HepG2 (cell line): ENCODE results near the gene STK17A. TPM values are rescaled to one million over a fixed set of nuclear protein-coding genes. Genes with fewer than 3 reads are reported as not detected.

Experiments used
- ATAC-seq: fragments of 200-7000 bp; cut with Tn5 transposase; 3 replicates; pipeline ENCODE4 v1.9.1; 2020; ENCODE audit warnings: mild to moderate bottlenecking, moderate library complexity
- BruUV-seq: library from RNA; stranded (reverse); fragments of 400-500 nt; replicated peaks from 2 replicates; lab custom pipeline; 2021; lab: Mats Ljungman, UMichigan
- CTCF ChIA-PET: fragments of 300-600 bp; formaldehyde crosslinking; extraction: SDS; loops from one replicate; lab custom pipeline; 2021; ENCODE audit warnings: low total read pairs, inconsistent platforms, low intra/inter-chr PET ratio; lab: Yijun Ruan, JAX
- POLR2A ChIA-PET: fragments of 350-600 bp; sonication (Branson Sonifier 250); formaldehyde crosslinking; loops from one replicate; lab custom pipeline; 2020; ENCODE audit warnings: antibody characterized with exemption, inconsistent platforms; lab: Yijun Ruan, JAX
- DNase-seq: peaks from one replicate; pipeline ENCODE4 v3.0.0-alpha.2; 2015; ENCODE audit warnings: low spot score
- FAIRE-seq: peaks from 3 replicates; lab custom pipeline; 2011; peaks lifted over from hg19 to GRCh38; lab: Jason Lieb, UNC
- H2AFZ ChIP-seq: one replicate; pipeline ENCODE4 v1.6.1; 2011; ENCODE audit warnings: low read length, inconsistent platforms
- H3K27ac ChIP-seq: fragments of 300-600 bp; 3 replicates; pipeline ENCODE4 v1.8.0; 2011; ENCODE audit warnings: mixed run types, mild to moderate bottlenecking, mixed read lengths, low read length, inconsistent platforms; ENCODE audit not compliant: insufficient read depth; ENCODE audit errors: extremely low read length
- H3K27me3 ChIP-seq, 2 experiments: fragments of 200-600 bp in 1 of 2; 2 replicates in 1 of 2; 3 replicates in 1 of 2; pipeline versions ENCODE4 v1.6.0 to v1.8.0; 2011; ENCODE audit warnings: low read length in 2 of 2, mild to moderate bottlenecking in 2 of 2, moderate library complexity in 2 of 2, inconsistent platforms in 1 of 2; ENCODE audit not compliant: insufficient read depth in 2 of 2, control insufficient read depth in 1 of 2
- H3K36me3 ChIP-seq, 2 experiments: fragments of 200-600 bp in 1 of 2; replicated peaks in 1 of 2; 2 replicates in 1 of 2; 3 replicates in 1 of 2; pipeline versions ENCODE4 v1.5.1 to v1.8.0; 2011; ENCODE audit warnings: low read length in 2 of 2, inconsistent platforms in 1 of 2; ENCODE audit not compliant: insufficient read depth in 2 of 2, control insufficient read depth in 1 of 2
- H3K4me1 ChIP-seq: 2 replicates; pipeline ENCODE4 v1.5.1; 2012; ENCODE audit warnings: low read length, inconsistent platforms; ENCODE audit not compliant: insufficient read depth
- H3K4me2 ChIP-seq: 2 replicates; pipeline ENCODE4 v1.6.0; 2011; ENCODE audit warnings: low read depth, low read length, inconsistent platforms
- H3K4me3 ChIP-seq, 3 experiments: fragments of 200-600 bp in 1 of 3; sonication (generic), shearing (Covaris generic) in 1 of 3; replicated peaks in 1 of 3; 2 replicates each; pipeline ENCODE4 v1.5.1; 2011 to 2016; ENCODE audit warnings: low read length in 3 of 3, inconsistent platforms in 2 of 3, low read depth in 2 of 3, mild to moderate bottlenecking in 2 of 3, control low read depth in 1 of 3, mixed read lengths in 1 of 3; ENCODE audit not compliant: insufficient read depth in 1 of 3
- H3K79me2 ChIP-seq: one replicate; pipeline ENCODE4 v1.6.1; 2011; ENCODE audit warnings: low read length, inconsistent platforms; ENCODE audit not compliant: insufficient read depth
- H3K9ac ChIP-seq: 2 replicates; pipeline ENCODE4 v1.6.0; 2011; ENCODE audit warnings: mild to moderate bottlenecking, low read depth, low read length, inconsistent platforms; ENCODE audit not compliant: insufficient read depth
- H3K9me3 ChIP-seq: 2 replicates; pipeline ENCODE4 v1.5.1; 2012; ENCODE audit warnings: mild to moderate bottlenecking, low read length
- H4K20me1 ChIP-seq: 2 replicates; pipeline ENCODE4 v1.6.0; 2011; ENCODE audit warnings: inconsistent platforms, mild to moderate bottlenecking, low read length, moderate library complexity; ENCODE audit not compliant: insufficient read depth
- CAMTA2 ChIP-seq: sonication (generic); formaldehyde crosslinking; IDR thresholded peaks from 2 replicates; pipeline ENCODE4 v1.4.0; 2020; ENCODE audit warnings: mild to moderate bottlenecking, missing genetic modification reagents, borderline replicate concordance
- CHD2 ChIP-seq: IDR thresholded peaks from 2 replicates; pipeline ENCODE4 v1.6.1; 2011; ENCODE audit warnings: low read depth, low read length, improper control_type of control experiment
- ZKSCAN1 ChIP-seq: fragments of 150-350 bp; IDR thresholded peaks from 2 replicates; pipeline ENCODE4 v1.6.1; 2014; ENCODE audit warnings: low read length
- ZNF230 ChIP-seq: sonication (generic); formaldehyde crosslinking; IDR thresholded peaks from 2 replicates; pipeline ENCODE4 v1.4.0; 2020; ENCODE audit warnings: mild to moderate bottlenecking, missing genetic modification reagents
- ZNF251 ChIP-seq: sonication (generic); formaldehyde crosslinking; IDR thresholded peaks from 2 replicates; pipeline ENCODE4 v1.9.0; 2021; ENCODE audit warnings: mild to moderate bottlenecking, missing genetic modification reagents
- ZNF446 ChIP-seq: sonication (generic); formaldehyde crosslinking; IDR thresholded peaks from 2 replicates; pipeline ENCODE4 v1.5.0; 2020; ENCODE audit warnings: mild to moderate bottlenecking, missing genetic modification reagents
- ZNF607 ChIP-seq: sonication (generic); formaldehyde crosslinking; IDR thresholded peaks from 2 replicates; pipeline ENCODE4 v1.5.1; 2020; ENCODE audit warnings: missing genetic modification reagents, mild to moderate bottlenecking, borderline replicate concordance
- WGBS: methylation state at CpG from one replicate; pipeline ENCODE4 v1.1.6; 2017; ENCODE audit warnings: low lambda C conversion rate; 5-methylcytosine and 5-hydroxymethylcytosine counted together
- in situ Hi-C: cut with HindIII; loops from 2 replicates; pipeline ENCODE4 v1.10.0; 2017; ENCODE audit warnings: low pct_unique_long_range_greater_than_20kb; ENCODE audit not compliant: extremely low pct_ligation_motif_present
- intact Hi-C: fragments of 100-400 bp; cut with micrococcal nuclease; formaldehyde crosslinking; loops from one replicate; pipeline ENCODE4 v1.10.0; 2022; ENCODE audit not compliant: unreplicated experiment
- polyA plus RNA-seq, 8 experiments: library from polyadenylated mRNA; depleted of rRNA in 3 of 8; stranded (reverse) in 7 of 8; unstranded in 1 of 8; fragments of >200 nt; fragmentation: Illumina TruSeq in 4 of 8; extraction: Trizol in 4 of 8; gene quantifications; 2 replicates each; pipeline versions ENCODE4 v1.2.1 to v1.2.3, GENCODE V29; 2011 to 2016; ENCODE audit warnings: low read depth in 4 of 8, missing spikeins in 1 of 8, mixed read lengths in 1 of 8; ENCODE audit not compliant: insufficient read depth in 1 of 8
- total RNA-seq, 5 experiments: library from RNA; depleted of rRNA; stranded (reverse); fragments of >200 nt; fragmentation: Illumina TruSeq; extraction: Trizol; gene quantifications; 2 replicates each; pipeline ENCODE4 v1.2.3, GENCODE V29; 2016; ENCODE audit warnings: low read depth in 1 of 5
- TF ChIP-seq, protein P1 (sequence below): IDR thresholded peaks from 2 replicates; pipeline ENCODE4 v1.6.1; 2016; ENCODE audit warnings: low read depth, missing genetic modification reagents, missing compliant biosample characterization

STK17A gene
- total and polyA plus RNA-seq, 2 of the 13 experiments (the other 11 are each of a cell fraction or from before 2014, with no cell fraction given), result 18.6 to 24.3 TPM

DNA sequence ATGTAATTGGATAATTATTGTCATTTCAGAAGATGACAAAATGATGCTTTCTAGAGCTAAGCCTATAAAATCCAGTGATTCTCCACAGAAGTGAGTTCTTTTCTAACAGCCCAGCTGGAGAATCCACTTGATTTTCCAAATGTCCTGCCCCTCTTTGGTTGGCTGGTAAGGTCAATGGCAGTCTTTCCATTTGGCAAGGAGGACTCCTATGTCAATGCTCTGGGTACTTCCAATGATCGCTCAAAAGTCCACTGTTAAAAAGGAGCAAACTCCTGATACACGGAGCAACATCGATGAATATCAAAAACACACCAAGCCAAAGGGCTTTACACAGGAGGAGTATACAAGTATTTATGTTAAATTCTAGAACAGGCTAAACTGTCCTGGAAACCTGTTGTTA lies 57.8 kb downstream of the STK17A start:
- H3K9ac ChIP-seq, result peak overlapping the region; percentile 68
- intact Hi-C loops, result loop anchor here (2.0 to 5.0 kb wide), 3 partner anchors 18 to 62 kb away; partner anchors contain the start of gene STK17A
- TF ChIP-seq, protein P1, sequence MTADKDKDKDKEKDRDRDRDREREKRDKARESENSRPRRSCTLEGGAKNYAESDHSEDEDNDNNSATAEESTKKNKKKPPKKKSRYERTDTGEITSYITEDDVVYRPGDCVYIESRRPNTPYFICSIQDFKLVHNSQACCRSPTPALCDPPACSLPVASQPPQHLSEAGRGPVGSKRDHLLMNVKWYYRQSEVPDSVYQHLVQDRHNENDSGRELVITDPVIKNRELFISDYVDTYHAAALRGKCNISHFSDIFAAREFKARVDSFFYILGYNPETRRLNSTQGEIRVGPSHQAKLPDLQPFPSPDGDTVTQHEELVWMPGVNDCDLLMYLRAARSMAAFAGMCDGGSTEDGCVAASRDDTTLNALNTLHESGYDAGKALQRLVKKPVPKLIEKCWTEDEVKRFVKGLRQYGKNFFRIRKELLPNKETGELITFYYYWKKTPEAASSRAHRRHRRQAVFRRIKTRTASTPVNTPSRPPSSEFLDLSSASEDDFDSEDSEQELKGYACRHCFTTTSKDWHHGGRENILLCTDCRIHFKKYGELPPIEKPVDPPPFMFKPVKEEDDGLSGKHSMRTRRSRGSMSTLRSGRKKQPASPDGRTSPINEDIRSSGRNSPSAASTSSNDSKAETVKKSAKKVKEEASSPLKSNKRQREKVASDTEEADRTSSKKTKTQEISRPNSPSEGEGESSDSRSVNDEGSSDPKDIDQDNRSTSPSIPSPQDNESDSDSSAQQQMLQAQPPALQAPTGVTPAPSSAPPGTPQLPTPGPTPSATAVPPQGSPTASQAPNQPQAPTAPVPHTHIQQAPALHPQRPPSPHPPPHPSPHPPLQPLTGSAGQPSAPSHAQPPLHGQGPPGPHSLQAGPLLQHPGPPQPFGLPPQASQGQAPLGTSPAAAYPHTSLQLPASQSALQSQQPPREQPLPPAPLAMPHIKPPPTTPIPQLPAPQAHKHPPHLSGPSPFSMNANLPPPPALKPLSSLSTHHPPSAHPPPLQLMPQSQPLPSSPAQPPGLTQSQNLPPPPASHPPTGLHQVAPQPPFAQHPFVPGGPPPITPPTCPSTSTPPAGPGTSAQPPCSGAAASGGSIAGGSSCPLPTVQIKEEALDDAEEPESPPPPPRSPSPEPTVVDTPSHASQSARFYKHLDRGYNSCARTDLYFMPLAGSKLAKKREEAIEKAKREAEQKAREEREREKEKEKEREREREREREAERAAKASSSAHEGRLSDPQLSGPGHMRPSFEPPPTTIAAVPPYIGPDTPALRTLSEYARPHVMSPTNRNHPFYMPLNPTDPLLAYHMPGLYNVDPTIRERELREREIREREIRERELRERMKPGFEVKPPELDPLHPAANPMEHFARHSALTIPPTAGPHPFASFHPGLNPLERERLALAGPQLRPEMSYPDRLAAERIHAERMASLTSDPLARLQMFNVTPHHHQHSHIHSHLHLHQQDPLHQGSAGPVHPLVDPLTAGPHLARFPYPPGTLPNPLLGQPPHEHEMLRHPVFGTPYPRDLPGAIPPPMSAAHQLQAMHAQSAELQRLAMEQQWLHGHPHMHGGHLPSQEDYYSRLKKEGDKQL (CRISPR knock-in tag), result no peak
- no peak for TF ChIP-seq ZNF230 (CRISPR knock-in tag)
- no peak for TF ChIP-seq ZNF607 (CRISPR knock-in tag)
- no peak for TF ChIP-seq ZNF446 (CRISPR knock-in tag)
- no peak for TF ChIP-seq CHD2
- no peak for TF ChIP-seq CAMTA2 (CRISPR knock-in tag)
- no peak for TF ChIP-seq ZKSCAN1
- no peak for TF ChIP-seq ZNF251 (CRISPR knock-in tag)
- TF ChIP-seq, all 625 proteins: peak for 0
- Histone ChIP-seq H2AFZ (no peak overlapping the region), H3K27ac (peak overlapping the region; percentile 97), H3K4me3 (no peak overlapping the region), H3K79me2 (peaks cover 3% of the 10 kb centered on the region), H3K9me3 (no peaks in the 10 kb centered on the region), H3K27me3 (no peaks in the 10 kb centered on the region), H3K4me2 (no peak overlapping the region), H3K4me1 (peaks cover 64% of the 10 kb centered on the region), H4K20me1 (no peaks in the 10 kb centered on the region), H3K36me3 (peaks cover 16 to 45% of the 10 kb centered on the region in 2 experiments; a peak in 4 of 5 replicates)
- POLR2A ChIA-PET, result interaction anchor here (0.7 to 1.8 kb wide), 2 partner anchors 58 to 194 kb away, joined by 3 to 17 read pairs; partner anchors contain the start of gene STK17A
- ATAC-seq (no peak), FAIRE-seq (no peak), DNase-seq (no peak)
- BruUV-seq, result no TSS peak
- 96% methylated on average over 3 of the region's 3 CpGs for WGBS
- CTCF ChIA-PET, result no interaction called here
- in situ Hi-C loops, result loop anchor here (10.0 kb wide), 1 partner anchor 54 kb away; no protein-coding TSS in a partner anchor
